CD4-positive, CD25-positive, alpha-beta regulatory T cell (primary cell): ENCODE data around the gene KIAA0825. TPM values are rescaled to one million over a fixed set of nuclear protein-coding genes. Genes with fewer than 3 reads are reported as not detected.
"Not testable (repeated sequence)": the region's sequence is repeated elsewhere in the genome, so short reads cannot be mapped to it uniquely, and the experiment has no call there.

Experiments
- ATAC-seq, 2 donors: fragments of 150-1000 bp; cut with Tn5 transposase; one replicate each; pipeline ENCODE4 v1.10.0; 2021; ENCODE audit warnings: low read depth in 2 of 2, moderate number of reproducible peaks in 2 of 2, moderate library complexity in 1 of 2
- DNase-seq, 3 donors: peaks; one replicate each; pipeline versions ENCODE4 v3.0.0 to v3.0.0-alpha.2; 2012 to 2022; ENCODE audit warnings: mixed read lengths in 1 of 3
- H3K27ac ChIP-seq: one replicate; pipeline ENCODE4 v1.7.0; 2013; ENCODE audit warnings: mild to moderate bottlenecking, low read length; ENCODE audit not compliant: insufficient read depth, poor library complexity, severe bottlenecking
- H3K27me3 ChIP-seq: one replicate; pipeline ENCODE4 v1.7.0; 2013; ENCODE audit warnings: low read length; ENCODE audit not compliant: control insufficient read depth, insufficient read depth
- H3K36me3 ChIP-seq: one replicate; pipeline ENCODE4 v1.7.0; 2013; ENCODE audit warnings: mild to moderate bottlenecking, low read length, moderate library complexity; ENCODE audit not compliant: control insufficient read depth, insufficient read depth
- H3K4me1 ChIP-seq: 2 replicates; pipeline ENCODE4 v1.7.0; 2013; ENCODE audit warnings: mild to moderate bottlenecking, low read length; ENCODE audit not compliant: insufficient read depth, control insufficient read depth, poor library complexity, severe bottlenecking
- H3K4me3 ChIP-seq: one replicate; pipeline ENCODE4 v1.7.0; 2013; ENCODE audit warnings: low read depth, mild to moderate bottlenecking, low read length, moderate library complexity
- H3K9me3 ChIP-seq, 2 experiments: 1 replicate in 1 of 2; 2 replicates in 1 of 2; pipeline ENCODE4 v1.7.0; 2013; ENCODE audit warnings: low read length in 2 of 2, mild to moderate bottlenecking in 1 of 2, moderate library complexity in 1 of 2; ENCODE audit not compliant: control insufficient read depth in 2 of 2
- H3K27ac Mint-ChIP-seq, 3 donors: one replicate each; pipeline ENCODE4 v1.8.0; 2020 to 2022; ENCODE audit warnings: mild to moderate bottlenecking in 3 of 3, mixed read lengths in 3 of 3, moderate library complexity in 2 of 3
- H3K27me3 Mint-ChIP-seq: one replicate; pipeline ENCODE4 v1.8.0; 2022; ENCODE audit warnings: mild to moderate bottlenecking, mixed read lengths
- H3K36me3 Mint-ChIP-seq: one replicate; pipeline ENCODE4 v1.8.0; 2020; ENCODE audit warnings: mixed read lengths
- H3K4me1 Mint-ChIP-seq, 4 donors: one replicate each; pipeline ENCODE4 v1.8.0; 2020 to 2022; ENCODE audit warnings: mixed read lengths in 4 of 4, mild to moderate bottlenecking in 1 of 4
- H3K4me3 Mint-ChIP-seq, 4 donors: one replicate each; pipeline ENCODE4 v1.8.0; 2020 to 2022; ENCODE audit warnings: mild to moderate bottlenecking in 4 of 4, mixed read lengths in 4 of 4, moderate library complexity in 3 of 4
- H3K9me3 Mint-ChIP-seq, 7 donors: one replicate each; pipeline ENCODE4 v1.8.0; 2020 to 2022; ENCODE audit warnings: mixed read lengths in 7 of 7, mild to moderate bottlenecking in 3 of 7, moderate library complexity in 2 of 7
- polyA plus RNA-seq, 4 donors: library from polyadenylated mRNA; unstranded; fragments of 300-500 nt; fragmentation: Illumina TruSeq; gene quantifications; one replicate each; pipeline ENCODE4 v1.2.3, GENCODE V29; 2021
- total RNA-seq: library from RNA; stranded (reverse); gene quantifications from one replicate; pipeline ENCODE4 v1.2.3, GENCODE V29; 2022

Gene KIAA0825
- total and polyA plus RNA-seq, 5 donors from 2014 or later, result 0.42 to 4.6 (median 1.3) TPM

GRCh38 chr5:94159144-94159543, 459.3 kb downstream of the KIAA0825 start:
- Histone ChIP-seq H3K9me3 (no peaks in the 10 kb centered on the region), H3K4me1 (no peaks in the 10 kb centered on the region), H3K36me3 (no peaks in the 10 kb centered on the region), H3K27me3 (no peaks in the 10 kb centered on the region), H3K4me3 (no peak overlapping the region), H3K27ac (no peak overlapping the region)
- Mint-ChIP-seq H3K27me3 (peaks cover 4% of the 10 kb centered on the region), H3K27ac (no peak overlapping the region), H3K4me1 (peaks cover 0 to 2% (median 0%) of the 10 kb centered on the region in 4 donors), H3K36me3 (no peaks in the 10 kb centered on the region), H3K4me3 (no peak overlapping the region), H3K9me3 (no peaks in the 10 kb centered on the region)
- DNase-seq (no peak), ATAC-seq (no peak)

DNA sequence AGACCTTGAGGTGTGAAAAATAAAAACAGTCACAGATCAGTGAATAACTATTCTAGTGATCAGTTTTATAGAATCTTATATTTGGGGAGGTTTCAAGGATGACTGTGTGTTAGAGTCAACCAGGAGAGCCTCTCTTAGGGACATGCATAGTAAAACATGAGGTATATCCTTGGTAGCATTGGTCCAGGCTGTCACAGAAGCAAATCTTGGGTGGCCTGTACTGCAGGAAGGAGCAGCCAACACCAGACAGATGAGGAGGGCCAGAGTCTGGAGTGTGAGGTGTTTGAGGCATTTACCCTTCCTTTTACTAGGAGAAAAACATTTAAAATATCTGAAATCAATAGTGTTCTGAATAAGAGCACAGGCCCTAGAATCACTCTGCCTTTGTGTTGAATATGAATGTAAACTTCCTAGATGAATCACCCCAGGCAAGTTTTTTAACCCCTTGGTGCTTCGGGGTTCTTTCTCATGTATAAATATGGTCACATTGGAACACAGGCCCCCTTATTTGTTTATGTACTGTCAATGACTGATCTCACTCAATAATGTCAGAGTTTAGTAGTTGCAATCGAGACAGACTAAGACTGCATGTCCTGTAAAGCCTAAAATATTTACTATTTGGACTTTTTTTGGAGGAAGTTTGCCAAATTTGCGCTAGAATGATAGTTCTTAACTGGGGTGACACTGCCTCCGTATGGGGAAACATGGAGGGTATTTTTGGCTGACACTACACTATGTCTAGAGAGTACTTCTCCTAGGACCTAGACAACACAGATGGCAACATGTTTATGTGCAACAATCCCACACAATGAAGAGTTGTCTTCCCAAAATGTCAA, 460.5 kb downstream of the KIAA0825 start:
- no peaks in the 10 kb centered on the region for H3K9me3 Mint-ChIP-seq
- peaks cover 0 to 2% (median 0%) of the 10 kb centered on the region in 4 donors for H3K4me1 Mint-ChIP-seq
- H3K27ac Mint-ChIP-seq, result no peak overlapping the region

GRCh38 chr5:94154672-94155071, 463.7 kb downstream of the KIAA0825 start:
- ATAC-seq, result no peak
- DNase-seq, result no peak
- no peak overlapping the region for H3K4me3 Mint-ChIP-seq
- H3K9me3 ChIP-seq, result no peaks in the 10 kb centered on the region
- H3K27ac ChIP-seq, result no peak overlapping the region
- peaks cover 0 to 3% (median 0%) of the 10 kb centered on the region in 7 donors for H3K9me3 Mint-ChIP-seq
- peaks cover 0 to 2% (median 0%) of the 10 kb centered on the region in 4 donors for H3K4me1 Mint-ChIP-seq
- H3K27me3 ChIP-seq, result no peaks in the 10 kb centered on the region
- H3K36me3 Mint-ChIP-seq, result no peaks in the 10 kb centered on the region
- H3K4me1 ChIP-seq, result no peaks in the 10 kb centered on the region
- H3K27me3 Mint-ChIP-seq, result peaks cover 9% of the 10 kb centered on the region
- no peak overlapping the region for H3K4me3 ChIP-seq
- no peaks in the 10 kb centered on the region for H3K36me3 ChIP-seq
- H3K27ac Mint-ChIP-seq, result no peak overlapping the region

More for the DNA sequence above, 460.5 kb downstream of the KIAA0825 start:
- Histone ChIP-seq H3K36me3 (no peaks in the 10 kb centered on the region), H3K4me1 (no peaks in the 10 kb centered on the region), H3K27me3 (no peaks in the 10 kb centered on the region), H3K9me3 (no peaks in the 10 kb centered on the region), H3K27ac (no peak overlapping the region), H3K4me3 (no peak overlapping the region)
- ATAC-seq, result no peak
- Mint-ChIP-seq H3K4me3 (no peak overlapping the region), H3K27me3 (peaks cover 9% of the 10 kb centered on the region), H3K36me3 (no peaks in the 10 kb centered on the region)
- no peak for DNase-seq

GRCh38 chr5:94153736-94154450, 464.5 kb downstream of the KIAA0825 start:
- Histone ChIP-seq H3K27me3 (no peaks in the 10 kb centered on the region), H3K4me1 (no peaks in the 10 kb centered on the region), H3K27ac (no peak overlapping the region), H3K36me3 (no peaks in the 10 kb centered on the region), H3K4me3 (no peak overlapping the region), H3K9me3 (no peaks in the 10 kb centered on the region)
- Mint-ChIP-seq H3K27ac (no peak overlapping the region), H3K4me1 (peaks cover 0 to 2% (median 0%) of the 10 kb centered on the region in 4 donors), H3K27me3 (peaks cover 9% of the 10 kb centered on the region), H3K9me3 (peaks cover 0 to 6% (median 0%) of the 10 kb centered on the region in 7 donors), H3K4me3 (no peak overlapping the region), H3K36me3 (no peaks in the 10 kb centered on the region)
- no peak for DNase-seq
- no peak for ATAC-seq

DNA sequence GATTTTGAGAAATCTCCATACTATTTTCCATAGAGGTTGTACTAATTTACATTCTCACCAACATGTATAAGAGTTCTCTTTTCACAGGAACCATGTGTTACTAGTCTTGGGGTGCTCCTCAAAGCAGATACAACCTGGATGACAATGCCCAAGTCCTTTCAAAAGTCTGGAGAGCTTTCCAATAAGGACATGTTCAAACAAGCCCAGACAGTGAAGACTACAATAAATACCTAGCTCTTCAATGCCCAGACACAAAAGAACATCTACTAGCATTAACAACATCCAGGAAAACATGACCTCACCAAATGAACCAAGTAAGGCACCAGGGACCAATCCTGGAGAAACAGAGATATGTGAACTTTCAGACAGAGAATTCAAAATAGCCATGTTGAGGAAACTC, 474.8 kb downstream of the KIAA0825 start:
- H3K36me3 ChIP-seq, H3K27me3 ChIP-seq, H3K4me1 ChIP-seq, DNase-seq, H3K4me3 Mint-ChIP-seq, H3K27ac ChIP-seq, H3K4me3 ChIP-seq, H3K36me3 Mint-ChIP-seq, H3K4me1 Mint-ChIP-seq, H3K9me3 ChIP-seq, ATAC-seq: not testable (repeated sequence)
- Mint-ChIP-seq H3K27me3 (peaks cover 15% of the 10 kb centered on the region), H3K27ac (peak overlapping the region in 1 of 3 donors; percentile 16), H3K9me3 (peaks cover 0 to 19% (median 7%) of the 10 kb centered on the region in 7 donors)

- H3K9me3 Mint-ChIP-seq, result peaks cover 0 to 21% (median 9%) of the 10 kb centered on the region in 7 donors
- Histone ChIP-seq H3K27me3 (no peaks in the 10 kb centered on the region), H3K9me3 (no peaks in the 10 kb centered on the region), H3K4me1 (no peaks in the 10 kb centered on the region), H3K36me3 (no peaks in the 10 kb centered on the region), H3K4me3 (no peak overlapping the region), H3K27ac (no peak overlapping the region)
- peaks cover 4% of the 10 kb centered on the region for H3K36me3 Mint-ChIP-seq
- no peak overlapping the region for H3K4me3 Mint-ChIP-seq
- no peak for DNase-seq
- no peaks in the 10 kb centered on the region for H3K4me1 Mint-ChIP-seq
- H3K27ac Mint-ChIP-seq, result no peak overlapping the region
- no peak for ATAC-seq
- H3K27me3 Mint-ChIP-seq, result peaks cover 4% of the 10 kb centered on the region
Observed at GRCh38 chr5:94140300-94140699, 478.1 kb downstream of the KIAA0825 start.

- H3K36me3 ChIP-seq, result no peaks in the 10 kb centered on the region
- Mint-ChIP-seq H3K36me3 (peaks cover 3% of the 10 kb centered on the region), H3K4me3 (no peak overlapping the region), H3K4me1 (no peaks in the 10 kb centered on the region), H3K27ac (no peak overlapping the region), H3K9me3 (peaks cover 0 to 11% (median 2%) of the 10 kb centered on the region in 7 donors), H3K27me3 (peaks cover 21% of the 10 kb centered on the region)
- DNase-seq (no peak), ATAC-seq (no peak)
- H3K9me3 ChIP-seq, result no peaks in the 10 kb centered on the region
- H3K27me3 ChIP-seq, result peaks cover 6% of the 10 kb centered on the region
- H3K27ac ChIP-seq, result no peak overlapping the region
- H3K4me1 ChIP-seq, result no peaks in the 10 kb centered on the region
- H3K4me3 ChIP-seq, result no peak overlapping the region
Observed at GRCh38 chr5:94130077-94130476, 488.3 kb downstream of the KIAA0825 start.
